ENCODE data around the gene GPX4. TPM values are rescaled to one million over a fixed set of nuclear protein-coding genes. Genes with fewer than 3 reads are reported as not detected.

GPX4 gene
- total and polyA plus RNA-seq, 2 donors (not counting 1 experiment from before 2014, with no cell fraction given), result 213 to 317 TPM

DNA sequence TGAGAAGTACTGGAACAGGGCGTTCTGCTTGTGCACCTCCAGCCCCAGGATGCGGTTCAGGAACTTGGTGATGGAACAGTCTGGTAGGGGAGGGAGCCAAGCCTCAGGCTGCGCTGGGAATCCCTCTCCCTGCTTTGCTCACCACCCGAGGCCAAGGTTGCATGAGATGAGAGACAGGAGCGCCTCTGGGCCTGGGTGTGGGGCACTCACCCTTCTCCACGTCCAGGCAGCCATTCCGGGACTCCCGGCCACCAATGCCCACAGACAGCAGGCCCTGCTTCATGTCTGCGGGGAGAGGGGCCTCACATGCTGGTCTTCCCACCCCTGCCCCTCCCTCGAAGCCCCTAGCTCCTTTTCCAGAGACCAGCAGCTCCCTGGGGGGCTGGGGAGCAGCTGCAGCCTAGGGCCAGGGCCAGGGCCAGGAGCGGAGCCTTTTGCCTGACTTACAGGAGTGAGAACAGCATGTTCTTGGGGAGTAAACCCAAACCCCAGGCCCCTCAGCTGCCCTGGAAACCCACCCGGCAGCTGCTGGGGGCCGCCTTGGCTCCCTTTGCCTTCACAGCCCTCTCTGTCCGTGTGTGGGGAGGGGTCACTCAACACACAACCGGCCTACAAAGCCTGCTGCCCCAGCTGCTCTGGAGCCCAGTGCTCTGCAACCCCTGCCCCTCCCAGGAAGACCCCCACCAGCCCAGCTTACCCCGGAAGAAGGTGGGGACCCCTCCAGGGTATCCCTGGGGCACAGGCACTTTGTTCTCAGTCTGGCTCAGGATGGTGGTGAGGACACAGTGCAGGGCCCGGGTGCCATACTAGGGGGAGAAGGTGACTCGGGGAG is 7.2 kb downstream of the GPX4 start:
- TF ChIP-seq, protein P1, sequence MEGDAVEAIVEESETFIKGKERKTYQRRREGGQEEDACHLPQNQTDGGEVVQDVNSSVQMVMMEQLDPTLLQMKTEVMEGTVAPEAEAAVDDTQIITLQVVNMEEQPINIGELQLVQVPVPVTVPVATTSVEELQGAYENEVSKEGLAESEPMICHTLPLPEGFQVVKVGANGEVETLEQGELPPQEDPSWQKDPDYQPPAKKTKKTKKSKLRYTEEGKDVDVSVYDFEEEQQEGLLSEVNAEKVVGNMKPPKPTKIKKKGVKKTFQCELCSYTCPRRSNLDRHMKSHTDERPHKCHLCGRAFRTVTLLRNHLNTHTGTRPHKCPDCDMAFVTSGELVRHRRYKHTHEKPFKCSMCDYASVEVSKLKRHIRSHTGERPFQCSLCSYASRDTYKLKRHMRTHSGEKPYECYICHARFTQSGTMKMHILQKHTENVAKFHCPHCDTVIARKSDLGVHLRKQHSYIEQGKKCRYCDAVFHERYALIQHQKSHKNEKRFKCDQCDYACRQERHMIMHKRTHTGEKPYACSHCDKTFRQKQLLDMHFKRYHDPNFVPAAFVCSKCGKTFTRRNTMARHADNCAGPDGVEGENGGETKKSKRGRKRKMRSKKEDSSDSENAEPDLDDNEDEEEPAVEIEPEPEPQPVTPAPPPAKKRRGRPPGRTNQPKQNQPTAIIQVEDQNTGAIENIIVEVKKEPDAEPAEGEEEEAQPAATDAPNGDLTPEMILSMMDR (IDR thresholded peaks at IDR 0.05), result no peak
- no peak for TF ChIP-seq EZH2 (IDR thresholded peaks at IDR 0.05; ENCODE audit: borderline replicate concordance, insufficient read depth, low read depth, low read length, poor library complexity, severe bottlenecking)
- no peak overlapping the region for H2AFZ ChIP-seq (ENCODE audit: insufficient read depth, low read depth, low read length, poor library complexity, severe bottlenecking)
- H3K27ac ChIP-seq (ENCODE audit: low read length in 2 of 2), result no peak overlapping the region
- intact Hi-C loops (cut with micrococcal nuclease), result loop anchor here (5.0 kb wide), 1 partner anchor 81 kb away; no protein-coding TSS in a partner anchor
- Mint-ChIP-seq H3K4me1 (peaks cover 11% of the 10 kb centered on the region), H3K4me3 (no peak overlapping the region), H3K27ac (peak overlapping the region; percentile 56), H3K27me3 (no peaks in the 10 kb centered on the region), H3K9me3 (ENCODE audit: insufficient read depth) (no peaks in the 10 kb centered on the region)
- peaks cover 43% of the 10 kb centered on the region for H4K20me1 ChIP-seq (ENCODE audit: control insufficient read depth, insufficient read depth, low read length, poor library complexity, severe bottlenecking)
- no peak overlapping the region for H3K4me2 ChIP-seq (replicated peaks; ENCODE audit: low read depth, low read length, poor library complexity, severe bottlenecking)
- ATAC-seq (ENCODE audit: low read depth), result no peak
- POLR2A ChIA-PET, result interaction anchor here (0.6 to 1.1 kb wide), 5 partner anchors 10 to 980 kb away, joined by 3 to 7 read pairs (median 5); no protein-coding TSS in a partner anchor
- H3K79me2 ChIP-seq (ENCODE audit: control insufficient read depth, insufficient read depth, low read length), result peaks cover 15% of the 10 kb centered on the region
- H3K36me3 ChIP-seq (replicated peaks in 1 of 2; ENCODE audit: control extremely low read depth in 1 of 2, control insufficient read depth in 1 of 2, extremely low read depth in 1 of 2, insufficient read depth in 2 of 2, low read length in 1 of 2), result peaks cover 0 to 49% of the 10 kb centered on the region in 2 experiments
- H3K4me3 ChIP-seq (ENCODE audit: control extremely low read depth in 1 of 5, extremely low read depth in 1 of 5, insufficient read depth in 1 of 5, low read depth in 2 of 5, low read length in 4 of 5), result no peak overlapping the region
- CTCF ChIA-PET, result interaction anchor here (3.9 kb wide), 1 partner anchor 82 kb away, joined by 62 read pairs; no protein-coding TSS in a partner anchor
- H3K9ac ChIP-seq (ENCODE audit: low read length), result no peak overlapping the region
- 94% methylated on average over 14 of the region's 18 CpGs for WGBS (ENCODE audit: insufficient coverage)
- no peaks in the 10 kb centered on the region for H3K27me3 ChIP-seq (replicated peaks in 1 of 4; ENCODE audit: control extremely low read depth in 1 of 4, control insufficient read depth in 3 of 4, insufficient read depth in 4 of 4, low read length in 3 of 4)
- DNase-seq, result peak; percentile 40
- H3K4me1 ChIP-seq (ENCODE audit: control insufficient read depth in 2 of 2, insufficient read depth in 2 of 2, low read length in 2 of 2), result peaks cover 6 to 31% of the 10 kb centered on the region in 2 donors
- H3K9me3 ChIP-seq (ENCODE audit: control extremely low read depth in 1 of 3, control insufficient read depth in 2 of 3, insufficient read depth in 1 of 3, low read length in 2 of 3), result no peaks in the 10 kb centered on the region
